Ovary (tissue), 9 donors: ENCODE data around the gene KDM4E. TPM values are rescaled to one million over a fixed set of nuclear protein-coding genes. Genes with fewer than 3 reads are reported as not detected.

Source experiments
- DNase-seq, 5 donors: peaks; one replicate each; pipeline ENCODE4 v3.0.0-alpha.2; 2019 to 2020
- H3K27ac ChIP-seq, 2 donors: fragments of 200-600 bp; one replicate each; pipeline versions ENCODE4 v1.5.1 to v1.8.0; 2019 to 2022
- H3K27me3 ChIP-seq: fragments of 200-600 bp; one replicate; pipeline ENCODE4 v1.8.0; 2022
- H3K36me3 ChIP-seq: fragments of 200-600 bp; sonication (generic); one replicate; pipeline ENCODE4 v1.5.1; 2019
- H3K4me1 ChIP-seq: one replicate; pipeline ENCODE4 v1.8.1; 2013; ENCODE audit warnings: mild to moderate bottlenecking, moderate library complexity; ENCODE audit not compliant: insufficient read depth
- H3K4me3 ChIP-seq: fragments of 200-600 bp; sonication (generic); one replicate; pipeline ENCODE4 v1.5.1; 2017
- H3K9me3 ChIP-seq, 2 donors: fragments of 200-600 bp in 1 of 2; sonication (generic) in 1 of 2; one replicate each; pipeline versions ENCODE4 v1.5.1 to v1.8.1; 2013 to 2019; ENCODE audit warnings: mild to moderate bottlenecking in 1 of 2, moderate library complexity in 1 of 2
- EP300 ChIP-seq: sonication (generic); formaldehyde crosslinking; IDR thresholded peaks from one replicate; pipeline ENCODE4 v1.6.1; 2017; ENCODE audit warnings: antibody characterized with exemption
- POLR2A ChIP-seq: fragments of 450-650 bp; IDR thresholded peaks from one replicate; pipeline ENCODE4 v1.6.1; 2017; ENCODE audit warnings: antibody characterized with exemption, mild to moderate bottlenecking, moderate library complexity
- WGBS, 3 donors: extraction: QIAGEN DNeasy Blood & Tissue Kit in 1 of 3; methylation state at CpG; one replicate each; pipeline versions ENCODE4 v1.1.5 to v1.1.7; 2013 to 2017; 5-methylcytosine and 5-hydroxymethylcytosine counted together
- intact Hi-C, 4 donors: fragments of 100-400 bp; cut with DNase I; formaldehyde crosslinking; loops; one replicate each; pipeline versions ENCODE4 v1.11.0 to v1.15.1; 2022 to 2023
- polyA plus RNA-seq, 2 donors: library from polyadenylated mRNA; stranded (reverse); fragments of 200-250 nt in 1 of 2; fragments of 350-450 nt in 1 of 2; fragmentation: Illumina TruSeq in 1 of 2; extraction: RNeasy Lipid Tissue Mini Kit (QIAGEN cat#74804) in 1 of 2; gene quantifications; one replicate each; pipeline ENCODE4 v1.2.3, GENCODE V29; 2013 to 2014
- total RNA-seq, 7 donors: library from RNA; depleted of rRNA in 2 of 7; stranded (reverse); fragments of >200 nt in 2 of 7; fragmentation: NEBNext Ultra II Directional in 3 of 7; extraction: Animal tissue kit (Norgen Biotek cat#: 25700) in 3 of 7; gene quantifications; one replicate each; pipeline versions ENCODE4 v1.1.0 to v1.2.4, GENCODE V29; 2016 to 2023
- TF ChIP-seq, protein P1 (sequence below), 3 donors: fragments of 450-650 bp in 2 of 3; fragments of 200-600 bp in 1 of 3; IDR thresholded peaks; one replicate each; pipeline versions ENCODE4 v1.5.1 to v1.8.0; 2016 to 2022; ENCODE audit warnings: antibody characterized with exemption in 3 of 3, mild to moderate bottlenecking in 1 of 3
- donor health status: DM: no; HTN: no; CAD: no; lungs with moderate emphysema.
- donor health status: DM: no; HTN: no; CAD: no.
- donor health status: Bipolar disorder and iron deficiency.
- donor health status: DM: yes; HTN: yes; CAD: no.
- donor health status: DM: no; HTN: no; CAD: no.
- donor health status: DM: yes; HTN: yes; CAD: no.

The KDM4E gene
- total and polyA plus RNA-seq, 9 donors: not detected

DNA sequence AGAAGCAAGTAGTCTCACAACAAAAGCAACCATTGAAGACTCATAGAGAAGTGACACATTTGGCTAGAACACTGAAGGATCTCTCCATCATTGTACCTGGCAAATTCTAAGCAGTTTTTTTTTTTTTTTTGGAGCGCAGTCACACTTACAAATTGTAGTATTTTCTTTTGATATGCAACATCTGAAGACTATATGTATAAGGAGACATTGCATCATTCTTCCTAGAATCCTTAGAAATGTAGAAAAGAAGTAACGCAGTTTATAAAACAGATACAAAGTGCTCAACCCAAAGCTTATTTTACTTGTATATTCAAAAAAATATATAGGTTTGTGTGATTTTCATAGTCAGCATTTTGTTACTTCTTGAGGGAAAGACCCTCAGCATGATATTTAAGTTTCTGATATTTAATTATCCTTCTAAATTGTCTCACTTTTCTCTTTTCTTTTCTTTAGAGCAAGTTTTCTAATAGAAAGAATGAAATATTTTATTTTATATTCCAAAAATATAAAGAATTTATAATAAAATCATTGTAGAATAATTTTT, 31.6 kb upstream of the KDM4E start:
- H3K36me3 ChIP-seq: no peaks in the 10 kb centered on the region
- DNase-seq: no peak
- 96 to 97% (median 97%) methylated on average over 2 of the region's 2 CpGs for WGBS, 3 donors
- no peaks in the 10 kb centered on the region for H3K4me1 ChIP-seq
- TF ChIP-seq POLR2A (no peak), EP300 (no peak)
- TF ChIP-seq, protein P1, sequence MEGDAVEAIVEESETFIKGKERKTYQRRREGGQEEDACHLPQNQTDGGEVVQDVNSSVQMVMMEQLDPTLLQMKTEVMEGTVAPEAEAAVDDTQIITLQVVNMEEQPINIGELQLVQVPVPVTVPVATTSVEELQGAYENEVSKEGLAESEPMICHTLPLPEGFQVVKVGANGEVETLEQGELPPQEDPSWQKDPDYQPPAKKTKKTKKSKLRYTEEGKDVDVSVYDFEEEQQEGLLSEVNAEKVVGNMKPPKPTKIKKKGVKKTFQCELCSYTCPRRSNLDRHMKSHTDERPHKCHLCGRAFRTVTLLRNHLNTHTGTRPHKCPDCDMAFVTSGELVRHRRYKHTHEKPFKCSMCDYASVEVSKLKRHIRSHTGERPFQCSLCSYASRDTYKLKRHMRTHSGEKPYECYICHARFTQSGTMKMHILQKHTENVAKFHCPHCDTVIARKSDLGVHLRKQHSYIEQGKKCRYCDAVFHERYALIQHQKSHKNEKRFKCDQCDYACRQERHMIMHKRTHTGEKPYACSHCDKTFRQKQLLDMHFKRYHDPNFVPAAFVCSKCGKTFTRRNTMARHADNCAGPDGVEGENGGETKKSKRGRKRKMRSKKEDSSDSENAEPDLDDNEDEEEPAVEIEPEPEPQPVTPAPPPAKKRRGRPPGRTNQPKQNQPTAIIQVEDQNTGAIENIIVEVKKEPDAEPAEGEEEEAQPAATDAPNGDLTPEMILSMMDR (IDR thresholded peaks at IDR 0.05): no peak
- no peaks in the 10 kb centered on the region for H3K27me3 ChIP-seq
- no peaks in the 10 kb centered on the region for H3K9me3 ChIP-seq
- H3K4me3 ChIP-seq: no peak overlapping the region
- H3K27ac ChIP-seq: no peak overlapping the region
- intact Hi-C loops: no loop called here

DNA sequence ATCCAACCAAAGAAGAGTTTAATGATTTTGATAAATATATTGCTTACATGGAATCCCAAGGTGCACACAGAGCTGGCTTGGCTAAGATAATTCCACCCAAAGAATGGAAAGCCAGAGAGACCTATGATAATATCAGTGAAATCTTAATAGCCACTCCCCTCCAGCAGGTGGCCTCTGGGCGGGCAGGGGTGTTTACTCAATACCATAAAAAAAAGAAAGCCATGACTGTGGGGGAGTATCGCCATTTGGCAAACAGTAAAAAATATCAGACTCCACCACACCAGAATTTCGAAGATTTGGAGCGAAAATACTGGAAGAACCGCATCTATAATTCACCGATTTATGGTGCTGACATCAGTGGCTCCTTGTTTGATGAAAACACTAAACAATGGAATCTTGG, 27.6 kb upstream of the KDM4E start:
- Histone ChIP-seq H3K27me3 (no peaks in the 10 kb centered on the region), H3K4me1 (no peaks in the 10 kb centered on the region), H3K9me3 (no peaks in the 10 kb centered on the region), H3K4me3 (no peak overlapping the region), H3K27ac (no peak overlapping the region), H3K36me3 (no peaks in the 10 kb centered on the region)
- TF ChIP-seq EP300 (no peak), POLR2A (no peak)
- TF ChIP-seq, protein P1 (IDR thresholded peaks at IDR 0.05): no peak
- 94 to 96% (median 95%) methylated on average over 6 of the region's 6 CpGs for WGBS, 3 donors
- intact Hi-C loops: no loop called here
- DNase-seq: no peak

DNA sequence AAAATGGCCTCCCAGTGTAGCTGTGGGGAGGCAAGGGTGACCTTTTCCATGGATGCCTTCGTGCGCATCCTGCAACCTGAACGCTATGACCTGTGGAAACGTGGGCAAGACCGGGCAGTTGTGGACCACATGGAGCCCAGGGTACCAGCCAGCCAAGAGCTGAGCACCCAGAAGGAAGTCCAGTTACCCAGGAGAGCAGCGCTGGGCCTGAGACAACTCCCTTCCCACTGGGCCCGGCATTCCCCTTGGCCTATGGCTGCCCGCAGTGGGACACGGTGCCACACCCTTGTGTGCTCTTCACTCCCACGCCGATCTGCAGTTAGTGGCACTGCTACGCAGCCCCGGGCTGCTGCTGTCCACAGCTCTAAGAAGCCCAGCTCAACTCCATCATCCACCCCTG, 26.8 kb upstream of the KDM4E start:
- intact Hi-C loops: no loop called here
- H3K27me3 ChIP-seq: no peaks in the 10 kb centered on the region
- H3K36me3 ChIP-seq: no peaks in the 10 kb centered on the region
- no peak overlapping the region for H3K4me3 ChIP-seq
- 94 to 97% (median 96%) methylated on average over 13 of the region's 13 CpGs for WGBS, 3 donors
- no peaks in the 10 kb centered on the region for H3K4me1 ChIP-seq
- H3K9me3 ChIP-seq: no peaks in the 10 kb centered on the region
- TF ChIP-seq POLR2A (no peak), EP300 (no peak)
- TF ChIP-seq, protein P1 (IDR thresholded peaks at IDR 0.05): no peak
- DNase-seq: no peak
- H3K27ac ChIP-seq: no peak overlapping the region

DNA sequence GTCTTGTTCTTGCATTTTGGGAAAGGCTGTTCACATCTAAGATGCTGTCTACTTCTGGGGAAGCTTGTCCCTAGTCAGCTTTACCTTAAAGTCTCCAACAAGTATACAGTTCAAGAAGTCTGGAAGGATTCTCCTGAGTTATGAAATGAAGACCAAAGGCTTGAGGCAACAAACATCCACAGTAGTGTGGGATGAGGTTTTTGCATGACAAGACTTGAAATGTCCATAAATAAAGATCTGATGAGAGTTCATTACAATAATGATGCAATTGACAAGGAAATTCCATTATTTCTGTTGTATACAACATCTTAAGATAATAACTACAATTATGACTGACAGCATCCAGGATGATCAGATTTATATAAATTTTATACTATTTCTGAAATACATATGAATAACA, 21.3 kb upstream of the KDM4E start:
- H3K27ac ChIP-seq: no peak overlapping the region
- TF ChIP-seq POLR2A: no peak
- no peak for TF ChIP-seq EP300
- TF ChIP-seq, protein P1 (IDR thresholded peaks at IDR 0.05): no peak
- no peaks in the 10 kb centered on the region for H3K4me1 ChIP-seq
- no peak overlapping the region for H3K4me3 ChIP-seq
- no peaks in the 10 kb centered on the region for H3K27me3 ChIP-seq
- H3K36me3 ChIP-seq: no peaks in the 10 kb centered on the region
- intact Hi-C loops: no loop called here
- H3K9me3 ChIP-seq: no peaks in the 10 kb centered on the region
- no peak for DNase-seq

DNA sequence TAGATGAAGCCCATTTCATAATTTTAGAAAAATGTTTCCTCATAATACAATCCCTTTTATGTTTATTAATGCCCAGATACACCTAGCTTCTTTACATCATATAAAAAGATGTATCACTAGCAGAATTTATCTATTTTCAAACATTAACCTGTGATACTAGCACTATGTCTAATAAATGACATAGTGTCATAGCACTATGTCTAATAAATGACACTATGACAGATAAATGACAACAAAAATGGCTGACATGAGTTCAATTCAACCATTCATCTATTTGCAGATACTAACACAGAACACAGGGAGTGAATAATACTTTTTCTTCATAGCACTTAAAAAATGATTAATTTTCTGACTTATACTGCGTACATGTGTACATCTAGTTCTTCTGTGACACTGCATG, 19.4 kb upstream of the KDM4E start:
- no peaks in the 10 kb centered on the region for H3K36me3 ChIP-seq
- intact Hi-C loops: no loop called here
- H3K4me1 ChIP-seq: no peaks in the 10 kb centered on the region
- H3K27ac ChIP-seq: no peak overlapping the region
- WGBS, 3 donors: 88 to 95% (median 94%) methylated on average over 1 of the region's 1 CpG
- no peak for TF ChIP-seq POLR2A
- no peak for TF ChIP-seq EP300
- TF ChIP-seq, protein P1 (IDR thresholded peaks at IDR 0.05): no peak
- no peaks in the 10 kb centered on the region for H3K9me3 ChIP-seq
- H3K27me3 ChIP-seq: no peaks in the 10 kb centered on the region
- no peak overlapping the region for H3K4me3 ChIP-seq
- no peak for DNase-seq
